BLaER1 treated with 17β-estradiol and CSF1 and Interleukin-3, amounts not matched to agents 10 nM and 100 nM (cell line): ENCODE data around the gene CUX1.
A peak's percentile ranks its signal among the peaks of the same experiment; 100 is the strongest.

Source experiments
- H3K27ac ChIP-seq, 11 experiments: shearing (Covaris generic); formaldehyde crosslinking; 2 replicates each; pipeline ENCODE4 v1.8.1; 2022
- H3K27me3 ChIP-seq, 11 experiments: shearing (Covaris generic); formaldehyde crosslinking; 2 replicates each; pipeline ENCODE4 v1.8.1; 2022
- H3K36me3 ChIP-seq, 11 experiments: shearing (Covaris generic); formaldehyde crosslinking; 2 replicates each; pipeline ENCODE4 v1.8.1; 2022
- H3K4me1 ChIP-seq, 10 experiments: shearing (Covaris generic); formaldehyde crosslinking; 2 replicates each; pipeline ENCODE4 v1.8.1; 2022
- H3K4me2 ChIP-seq, 11 experiments: shearing (Covaris generic); formaldehyde crosslinking; 2 replicates each; pipeline ENCODE4 v1.8.1; 2022
- H3K4me3 ChIP-seq, 10 experiments: shearing (Covaris generic); formaldehyde crosslinking; 2 replicates each; pipeline ENCODE4 v1.8.1; 2022
- H3K9ac ChIP-seq, 11 experiments: shearing (Covaris generic); formaldehyde crosslinking; 2 replicates each; pipeline ENCODE4 v1.8.1; 2022
- H3K9me3 ChIP-seq, 11 experiments: shearing (Covaris generic); formaldehyde crosslinking; replicated peaks in 1 of 11; 2 replicates each; pipeline ENCODE4 v1.8.1; 2022
- H4K20me1 ChIP-seq, 11 experiments: shearing (Covaris generic); formaldehyde crosslinking; 2 replicates each; pipeline ENCODE4 v1.8.1; 2022
- Cebpa-rat ChIP-seq, 11 experiments: shearing (Covaris generic); IDR thresholded peaks; 2 replicates each; pipeline ENCODE4 v1.8.1; 2022

Gene CUX1

GRCh38 chr7:102255916-102256315 lies 438.5 kb downstream of the CUX1 start:
- no peak for TF ChIP-seq Cebpa-rat (IDR thresholded peaks at IDR 0.05)
- H4K20me1 ChIP-seq: peaks cover 0 to 42% (median 21%) of the 10 kb centered on the region in 11 experiments; a peak in 11 of 22 replicates
- H3K4me1 ChIP-seq: peaks cover 0 to 32% (median 24%) of the 10 kb centered on the region in 10 experiments; a peak in 17 of 20 replicates
- no peak overlapping the region for H3K27ac ChIP-seq
- H3K27me3 ChIP-seq: no peaks in the 10 kb centered on the region
- H3K4me2 ChIP-seq: no peak overlapping the region
- no peak overlapping the region for H3K9ac ChIP-seq
- H3K36me3 ChIP-seq: peaks cover 18 to 43% (median 31%) of the 10 kb centered on the region in 11 experiments
- H3K9me3 ChIP-seq: no peaks in the 10 kb centered on the region; a peak in 1 of 22 replicates
- H3K4me3 ChIP-seq: no peak overlapping the region

GRCh38 chr7:102258073-102258748 lies 440.8 kb downstream of the CUX1 start:
- peaks cover 0 to 35% (median 2%) of the 10 kb centered on the region in 11 experiments; a peak in 5 of 22 replicates for H4K20me1 ChIP-seq

GRCh38 chr7:102258749-102259107 lies 441.3 kb downstream of the CUX1 start:
- no peaks in the 10 kb centered on the region for H3K27me3 ChIP-seq
- H3K9me3 ChIP-seq: no peaks in the 10 kb centered on the region; a peak in 1 of 22 replicates
- peaks cover 0 to 31% (median 0%) of the 10 kb centered on the region in 11 experiments; a peak in 3 of 22 replicates for H4K20me1 ChIP-seq
- no peak for TF ChIP-seq Cebpa-rat (IDR thresholded peaks at IDR 0.05)
- H3K4me3 ChIP-seq: no peak overlapping the region
- H3K9ac ChIP-seq: no peak overlapping the region
- H3K27ac ChIP-seq: no peak overlapping the region
- H3K36me3 ChIP-seq: peaks cover 4 to 32% (median 15%) of the 10 kb centered on the region in 11 experiments
- no peak overlapping the region for H3K4me2 ChIP-seq
- H3K4me1 ChIP-seq: peaks cover 0 to 20% (median 6%) of the 10 kb centered on the region in 10 experiments; a peak in 9 of 20 replicates

More at GRCh38 chr7:102258073-102258748, 440.8 kb downstream of the CUX1 start:
- Histone ChIP-seq H3K9ac (no peak overlapping the region), H3K4me1 (peaks cover 0 to 21% (median 7%) of the 10 kb centered on the region in 10 experiments; a peak in 12 of 20 replicates), H3K27ac (no peak overlapping the region), H3K4me3 (no peak overlapping the region), H3K9me3 (no peaks in the 10 kb centered on the region; a peak in 1 of 22 replicates), H3K4me2 (no peak overlapping the region), H3K36me3 (peaks cover 9 to 37% (median 21%) of the 10 kb centered on the region in 11 experiments), H3K27me3 (no peaks in the 10 kb centered on the region)
- TF ChIP-seq Cebpa-rat (IDR thresholded peaks at IDR 0.05): no peak

- Histone ChIP-seq H3K4me2 (no peak overlapping the region), H3K27ac (no peak overlapping the region), H3K4me1 (peaks cover 8 to 25% (median 14%) of the 10 kb centered on the region in 10 experiments; a peak in 19 of 20 replicates), H3K27me3 (no peaks in the 10 kb centered on the region), H3K9ac (no peak overlapping the region), H3K4me3 (no peak overlapping the region), H3K9me3 (no peaks in the 10 kb centered on the region; a peak in 1 of 22 replicates), H4K20me1 (peaks cover 0 to 27% (median 0%) of the 10 kb centered on the region in 11 experiments; a peak in 3 of 22 replicates), H3K36me3 (peaks cover 0 to 10% (median 4%) of the 10 kb centered on the region in 11 experiments; a peak in 8 of 22 replicates)
- TF ChIP-seq Cebpa-rat (IDR thresholded peaks at IDR 0.05): no peak
Measured at GRCh38 chr7:102260856-102261255, 443.4 kb downstream of the CUX1 start.

- Histone ChIP-seq H3K27ac (peak overlapping the region in 2 of 11 experiments; percentile 20 to 30; a peak in 3 of 22 replicates), H3K4me3 (no peak overlapping the region), H3K9me3 (no peaks in the 10 kb centered on the region; a peak in 1 of 22 replicates), H4K20me1 (peaks cover 0 to 27% (median 0%) of the 10 kb centered on the region in 11 experiments; a peak in 4 of 22 replicates), H3K27me3 (no peaks in the 10 kb centered on the region), H3K4me1 (peaks cover 8 to 30% (median 14%) of the 10 kb centered on the region in 10 experiments; a peak in 19 of 20 replicates), H3K4me2 (no peak overlapping the region), H3K36me3 (peaks cover 0 to 4% (median 0%) of the 10 kb centered on the region in 11 experiments; a peak in 5 of 22 replicates), H3K9ac (no peak overlapping the region)
- TF ChIP-seq Cebpa-rat (IDR thresholded peaks at IDR 0.05): no peak
Measured at GRCh38 chr7:102261451-102261850, 444.0 kb downstream of the CUX1 start.

- Histone ChIP-seq H3K9me3 (no peaks in the 10 kb centered on the region), H3K9ac (no peak overlapping the region), H3K4me3 (no peak overlapping the region), H4K20me1 (peaks cover 0 to 37% (median 0%) of the 10 kb centered on the region in 11 experiments; a peak in 4 of 22 replicates), H3K27me3 (no peaks in the 10 kb centered on the region), H3K4me2 (peak overlapping the region in 6 of 11 experiments; percentile 3 to 31 (median 14); a peak in 3 of 22 replicates), H3K4me1 (peaks cover 8 to 32% (median 14%) of the 10 kb centered on the region in 10 experiments; a peak in 19 of 20 replicates), H3K27ac (peak overlapping the region in 3 of 11 experiments; percentile 3 to 30 (median 20); a peak in 4 of 22 replicates), H3K36me3 (0 out of 22 replicates have a peak, but pooled peaks cover 0 to 3% (median 0%) of the 10 kb centered on the region in 11 experiments)
- TF ChIP-seq Cebpa-rat (IDR thresholded peaks at IDR 0.05): no peak
Measured at GRCh38 chr7:102262546-102262945, 445.1 kb downstream of the CUX1 start.

- Histone ChIP-seq H3K36me3 (no peaks in the 10 kb centered on the region), H4K20me1 (peaks cover 0 to 37% (median 0%) of the 10 kb centered on the region in 11 experiments; a peak in 3 of 22 replicates), H3K27me3 (no peaks in the 10 kb centered on the region), H3K4me2 (peak overlapping the region; percentile 25 to 58 (median 47); a peak in 21 of 22 replicates), H3K9me3 (no peaks in the 10 kb centered on the region), H3K4me1 (peaks cover 8 to 32% (median 14%) of the 10 kb centered on the region in 10 experiments; a peak in 19 of 20 replicates), H3K9ac (no peak overlapping the region), H3K27ac (peak overlapping the region in 7 of 11 experiments; percentile 2 to 53 (median 35); a peak in 12 of 22 replicates), H3K4me3 (no peak overlapping the region)
- no peak for TF ChIP-seq Cebpa-rat (IDR thresholded peaks at IDR 0.05)
Measured at GRCh38 chr7:102264367-102264891, 447.0 kb downstream of the CUX1 start.

GRCh38 chr7:102266541-102266940 lies 449.1 kb downstream of the CUX1 start:
- H3K4me2 ChIP-seq: no peak overlapping the region
- H3K36me3 ChIP-seq: no peaks in the 10 kb centered on the region
- H3K9me3 ChIP-seq: no peaks in the 10 kb centered on the region
- H3K9ac ChIP-seq: no peak overlapping the region
- H4K20me1 ChIP-seq: peaks cover 0 to 30% (median 0%) of the 10 kb centered on the region in 11 experiments; a peak in 5 of 22 replicates
- H3K4me3 ChIP-seq: no peak overlapping the region
- no peaks in the 10 kb centered on the region for H3K27me3 ChIP-seq
- no peak overlapping the region for H3K27ac ChIP-seq
- peaks cover 8 to 27% (median 14%) of the 10 kb centered on the region in 10 experiments; a peak in 19 of 20 replicates for H3K4me1 ChIP-seq
- no peak for TF ChIP-seq Cebpa-rat (IDR thresholded peaks at IDR 0.05)

GRCh38 chr7:102268635-102269034 lies 451.2 kb downstream of the CUX1 start:
- TF ChIP-seq Cebpa-rat (IDR thresholded peaks at IDR 0.05): no peak
- Histone ChIP-seq H3K27me3 (no peaks in the 10 kb centered on the region), H3K9me3 (no peaks in the 10 kb centered on the region), H3K36me3 (no peaks in the 10 kb centered on the region; a peak in 1 of 22 replicates), H3K27ac (no peak overlapping the region), H3K4me3 (no peak overlapping the region), H3K4me2 (no peak overlapping the region), H4K20me1 (peaks cover 0 to 33% (median 0%) of the 10 kb centered on the region in 11 experiments; a peak in 6 of 22 replicates), H3K9ac (no peak overlapping the region), H3K4me1 (peaks cover 8 to 26% (median 15%) of the 10 kb centered on the region in 10 experiments)
